Duodenal mucosa (tissue), 2 donors: ENCODE results near the gene SCLT1.

Experiments
- H3K27ac ChIP-seq: one replicate; pipeline ENCODE4 v1.7.0; 2013; ENCODE audit warnings: low read depth, low read length
- H3K27me3 ChIP-seq, 2 donors: one replicate each; pipeline ENCODE4 v1.7.0; 2013; ENCODE audit warnings: low read length in 2 of 2, control low read depth in 1 of 2; ENCODE audit not compliant: insufficient read depth in 2 of 2, control insufficient read depth in 1 of 2
- H3K36me3 ChIP-seq, 2 donors: one replicate each; pipeline ENCODE4 v1.7.0; 2013; ENCODE audit warnings: low read length in 2 of 2, control low read depth in 1 of 2; ENCODE audit not compliant: insufficient read depth in 2 of 2, control insufficient read depth in 1 of 2
- H3K4me1 ChIP-seq, 2 donors: one replicate each; pipeline ENCODE4 v1.7.0; 2013; ENCODE audit warnings: low read length in 2 of 2, control low read depth in 1 of 2; ENCODE audit not compliant: insufficient read depth in 2 of 2, control insufficient read depth in 1 of 2
- H3K4me3 ChIP-seq, 2 donors: one replicate each; pipeline ENCODE4 v1.7.0; 2013; ENCODE audit warnings: low read length in 2 of 2, low read depth in 1 of 2
- H3K9ac ChIP-seq, 2 donors: one replicate each; pipeline ENCODE4 v1.7.0; 2013; ENCODE audit warnings: low read length in 2 of 2, low read depth in 1 of 2
- H3K9me3 ChIP-seq, 2 donors: one replicate each; pipeline ENCODE4 v1.7.0; 2013; ENCODE audit warnings: low read length in 2 of 2, control low read depth in 1 of 2; ENCODE audit not compliant: control insufficient read depth in 1 of 2

The SCLT1 gene

GRCh38 chr4:129040471-129040870 is 52.9 kb downstream of the SCLT1 start:
- Histone ChIP-seq H3K27me3 (no peaks in the 10 kb centered on the region), H3K9me3 (no peaks in the 10 kb centered on the region), H3K9ac (no peak overlapping the region), H3K4me3 (no peak overlapping the region), H3K27ac (no peak overlapping the region), H3K36me3 (peaks cover 0 to 6% of the 10 kb centered on the region in 2 donors), H3K4me1 (no peaks in the 10 kb centered on the region)

DNA sequence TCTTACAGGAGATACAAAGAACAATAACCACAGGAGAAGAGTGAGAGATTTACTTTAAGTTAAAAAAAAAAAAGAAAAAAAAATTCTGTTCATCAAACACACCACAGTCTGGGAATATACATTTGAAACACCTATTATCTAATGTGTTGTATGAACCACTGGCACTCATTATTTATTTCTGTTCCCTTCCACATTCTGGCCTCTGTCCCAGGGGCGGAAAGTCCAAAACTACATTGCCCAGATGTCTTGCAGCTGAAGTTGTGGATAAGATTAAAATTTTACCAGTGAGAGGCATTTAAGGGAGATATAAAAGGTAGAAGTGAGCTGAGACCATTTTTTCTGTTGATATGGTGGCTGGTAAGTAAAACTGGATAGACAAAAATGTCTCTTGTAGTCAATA is 56.2 kb downstream of the SCLT1 start:
- Histone ChIP-seq H3K36me3 (peaks cover 0 to 6% of the 10 kb centered on the region in 2 donors), H3K4me3 (no peak overlapping the region), H3K9me3 (no peaks in the 10 kb centered on the region), H3K9ac (no peak overlapping the region), H3K27me3 (no peaks in the 10 kb centered on the region), H3K4me1 (no peaks in the 10 kb centered on the region), H3K27ac (no peak overlapping the region)

GRCh38 chr4:129014566-129015509 is 78.5 kb downstream of the SCLT1 start:
- no peaks in the 10 kb centered on the region for H3K27me3 ChIP-seq
- H3K9me3 ChIP-seq: peaks cover 9 to 15% of the 10 kb centered on the region in 2 donors
- H3K36me3 ChIP-seq: peaks cover 0 to 13% of the 10 kb centered on the region in 2 donors

DNA sequence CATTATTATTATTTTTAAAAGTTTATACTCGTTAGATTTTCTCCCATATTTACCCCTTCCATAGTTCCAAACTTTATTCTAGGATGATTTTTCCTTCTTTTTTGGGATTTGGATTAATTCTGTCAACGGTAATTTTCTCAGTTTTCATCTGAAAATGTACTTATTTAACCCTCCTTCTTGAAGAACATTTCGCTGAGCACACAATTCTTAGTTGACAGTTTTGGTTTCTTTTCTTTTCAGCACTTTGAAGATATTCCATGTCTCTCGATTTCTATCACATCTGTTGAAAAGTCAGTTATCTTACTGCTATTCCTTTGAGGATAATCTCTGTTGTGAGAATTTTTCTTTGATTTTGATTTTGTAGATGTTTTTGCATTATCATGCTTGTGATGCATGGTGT is 85.2 kb downstream of the SCLT1 start:
- Histone ChIP-seq H3K4me1 (no peaks in the 10 kb centered on the region), H3K9me3 (peaks cover 11 to 22% of the 10 kb centered on the region in 2 donors), H3K27me3 (no peaks in the 10 kb centered on the region), H3K36me3 (no peaks in the 10 kb centered on the region), H3K9ac (no peak overlapping the region), H3K4me3 (no peak overlapping the region), H3K27ac (no peak overlapping the region)

More at GRCh38 chr4:129014566-129015509, 78.5 kb downstream of the SCLT1 start:
- no peak overlapping the region for H3K4me3 ChIP-seq
- no peak overlapping the region for H3K9ac ChIP-seq
- no peaks in the 10 kb centered on the region for H3K4me1 ChIP-seq
- H3K27ac ChIP-seq: no peak overlapping the region

- H3K27me3 ChIP-seq: no peaks in the 10 kb centered on the region
- H3K4me3 ChIP-seq: no peak overlapping the region
- peaks cover 6 to 12% of the 10 kb centered on the region in 2 donors for H3K36me3 ChIP-seq
- no peak overlapping the region for H3K27ac ChIP-seq
- no peaks in the 10 kb centered on the region for H3K9me3 ChIP-seq
- no peak overlapping the region for H3K9ac ChIP-seq
- H3K4me1 ChIP-seq: no peaks in the 10 kb centered on the region
Measured at GRCh38 chr4:128986908-128987307, 106.4 kb downstream of the SCLT1 start.

DNA sequence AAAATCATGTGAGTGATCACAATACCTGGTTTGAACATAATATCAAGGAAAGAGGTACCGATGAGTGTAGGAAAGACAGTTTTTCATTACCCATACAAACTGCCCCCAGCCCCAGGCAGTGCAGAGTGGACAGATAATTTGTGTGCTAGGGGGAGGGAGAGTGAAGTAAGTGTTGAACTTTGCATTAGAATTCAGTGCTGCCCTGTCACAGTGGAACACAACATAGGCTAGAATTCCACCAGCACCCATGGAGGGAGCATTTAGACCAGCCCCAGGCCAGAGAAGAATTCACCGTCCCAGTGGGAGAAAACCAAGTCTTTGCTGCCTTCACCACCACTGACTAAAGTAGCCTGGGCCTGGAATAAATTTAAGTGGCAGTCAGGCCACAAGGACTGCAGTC is 107.3 kb downstream of the SCLT1 start:
- Histone ChIP-seq H3K4me1 (no peaks in the 10 kb centered on the region), H3K4me3 (no peak overlapping the region), H3K27me3 (no peaks in the 10 kb centered on the region), H3K27ac (no peak overlapping the region), H3K36me3 (peaks cover 6 to 12% of the 10 kb centered on the region in 2 donors), H3K9ac (no peak overlapping the region), H3K9me3 (no peaks in the 10 kb centered on the region)

DNA sequence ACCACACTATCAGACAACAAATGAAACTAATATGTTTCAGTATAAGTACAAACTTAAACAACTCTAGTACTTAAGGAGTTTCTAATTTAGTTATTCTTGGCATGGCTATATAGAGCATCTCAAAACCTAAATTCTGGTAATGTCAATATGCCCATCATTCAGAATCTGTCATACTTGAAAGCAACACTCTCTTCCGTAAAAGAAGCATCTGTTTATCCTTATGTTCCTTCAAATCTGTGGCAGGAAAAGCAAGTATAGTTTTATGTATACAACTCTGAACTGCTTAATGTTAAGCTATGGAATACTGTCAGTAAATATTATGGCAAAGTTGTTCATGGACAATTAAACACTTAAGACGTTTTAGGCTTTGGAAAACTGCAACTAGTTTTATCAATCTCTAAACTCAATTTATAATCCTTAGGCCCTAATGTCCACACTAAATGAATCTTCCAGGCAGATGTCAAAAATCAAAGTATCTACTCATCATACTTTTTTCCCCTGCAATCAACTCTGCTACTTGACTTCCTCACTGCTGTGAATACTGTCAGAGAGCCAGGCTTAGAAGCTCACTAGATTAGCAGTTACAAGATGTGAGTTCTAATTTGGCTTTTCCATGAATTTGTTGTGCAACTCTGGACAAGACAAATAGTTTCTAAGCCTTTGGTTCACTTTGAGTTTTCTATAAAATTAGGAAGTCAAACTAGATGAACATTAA is 109.4 kb downstream of the SCLT1 start:
- Histone ChIP-seq H3K36me3 (peaks cover 6 to 12% of the 10 kb centered on the region in 2 donors), H3K27ac (no peak overlapping the region), H3K9ac (no peak overlapping the region)

GRCh38 chr4:128981377-128981776 is 112.0 kb downstream of the SCLT1 start:
- Histone ChIP-seq H3K4me1 (no peaks in the 10 kb centered on the region), H3K36me3 (peaks cover 0 to 5% of the 10 kb centered on the region in 2 donors), H3K9ac (no peak overlapping the region), H3K9me3 (no peaks in the 10 kb centered on the region), H3K27ac (no peak overlapping the region), H3K4me3 (no peak overlapping the region), H3K27me3 (no peaks in the 10 kb centered on the region)

More for the DNA sequence above, 109.4 kb downstream of the SCLT1 start:
- Histone ChIP-seq H3K4me3 (no peak overlapping the region), H3K9me3 (no peaks in the 10 kb centered on the region), H3K4me1 (no peaks in the 10 kb centered on the region), H3K27me3 (no peaks in the 10 kb centered on the region)

DNA sequence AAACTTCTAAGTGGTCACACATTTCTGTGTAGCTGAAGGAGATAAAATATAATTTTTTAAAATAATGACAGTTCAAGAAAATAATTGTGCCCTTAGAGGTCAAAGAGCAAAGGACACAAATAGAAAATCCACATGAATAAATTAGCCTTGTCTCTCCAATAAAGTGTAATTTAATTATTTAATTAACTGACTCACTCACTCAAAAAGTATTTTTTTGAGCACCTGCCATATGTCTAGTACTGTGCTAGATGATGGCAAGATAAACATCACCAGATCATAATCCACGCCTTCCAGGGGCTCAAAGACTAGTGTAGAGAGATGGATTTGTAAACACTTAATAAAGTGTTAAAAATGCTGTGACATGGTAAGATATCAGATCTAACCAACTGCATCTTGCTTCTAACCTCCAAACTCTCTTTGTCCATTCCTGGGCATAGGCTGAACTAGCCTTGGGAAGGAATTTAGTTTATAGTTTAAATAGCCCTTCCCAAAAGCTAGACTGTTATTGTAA is 112.5 kb downstream of the SCLT1 start:
- H3K4me1 ChIP-seq: no peaks in the 10 kb centered on the region
- H3K36me3 ChIP-seq: peaks cover 0 to under 1% of the 10 kb centered on the region in 2 donors
- no peaks in the 10 kb centered on the region for H3K27me3 ChIP-seq
- H3K4me3 ChIP-seq: no peak overlapping the region
- H3K9me3 ChIP-seq: no peaks in the 10 kb centered on the region
- no peak overlapping the region for H3K27ac ChIP-seq
- H3K9ac ChIP-seq: no peak overlapping the region

DNA sequence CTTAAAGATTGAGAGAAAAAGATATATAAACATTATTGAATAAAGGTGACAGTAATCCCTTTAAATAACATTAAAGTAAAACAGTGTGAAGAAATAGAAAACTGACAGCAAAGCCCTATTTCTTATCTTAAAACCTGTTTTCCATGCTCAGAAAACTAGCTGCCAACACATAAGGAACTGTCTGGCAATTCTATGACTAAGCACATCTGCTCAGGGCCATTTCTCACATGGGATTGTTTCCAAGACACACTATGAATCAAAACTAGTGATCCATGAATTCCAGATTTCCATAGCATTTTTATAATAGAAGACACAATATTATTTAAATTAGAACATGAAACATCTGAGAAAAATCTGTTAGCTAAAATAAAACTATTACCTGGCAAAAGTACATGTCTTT is 113.4 kb downstream of the SCLT1 start:
- Histone ChIP-seq H3K36me3 (no peaks in the 10 kb centered on the region), H3K27me3 (no peaks in the 10 kb centered on the region), H3K9me3 (no peaks in the 10 kb centered on the region), H3K9ac (no peak overlapping the region), H3K4me1 (no peaks in the 10 kb centered on the region), H3K4me3 (no peak overlapping the region), H3K27ac (no peak overlapping the region)
